Measurements from ENCODE around the gene CEMP1. TPM values are rescaled to one million over a fixed set of nuclear protein-coding genes. Genes with fewer than 3 reads are reported as not detected.

Gene CEMP1
- total and polyA plus RNA-seq, 2 donors (not counting 1 experiment from before 2014, with no cell fraction given): 0.66 to 2.3 TPM

DNA sequence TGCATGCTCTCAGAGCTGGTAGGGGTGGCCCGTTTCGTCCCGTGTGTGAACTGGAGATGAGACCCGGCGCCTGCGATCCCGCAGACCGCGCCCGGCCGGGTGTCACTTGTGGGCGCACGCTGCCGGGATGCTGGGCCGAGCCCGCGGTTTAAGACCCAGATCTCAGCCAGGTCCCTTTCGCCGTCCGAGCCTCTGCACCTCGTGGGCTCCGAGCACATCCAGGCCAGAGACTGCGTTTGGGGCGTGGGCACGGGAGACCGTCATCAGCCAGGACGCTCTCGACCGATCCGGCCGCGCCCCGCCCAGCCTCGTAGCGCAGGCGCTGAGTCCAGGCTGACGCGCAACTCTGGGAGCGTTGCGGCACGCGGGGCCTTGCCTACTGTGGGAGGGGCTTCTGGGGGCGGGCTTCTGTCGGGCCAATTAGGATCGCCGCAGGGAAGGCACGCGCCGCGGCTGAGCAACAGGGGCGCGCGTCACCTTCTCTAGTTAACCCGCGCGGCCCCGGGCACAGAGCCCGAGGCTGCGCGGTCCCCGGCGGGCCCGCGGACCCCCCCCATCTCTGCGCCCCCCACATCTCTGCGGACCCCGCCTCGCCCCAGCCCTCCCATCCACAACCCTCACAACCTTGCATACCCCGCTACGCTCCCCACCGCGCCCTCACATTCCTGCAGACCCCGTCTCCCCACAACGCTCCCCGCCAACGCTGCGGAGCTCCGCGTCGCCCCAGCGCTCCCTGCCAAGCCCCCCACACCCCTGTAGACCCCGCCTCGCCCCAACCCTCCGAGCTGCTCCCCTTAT is 687 bp upstream of the CEMP1 start:
- no peak for TF ChIP-seq EZH2 (IDR thresholded peaks at IDR 0.05; ENCODE audit: borderline replicate concordance, insufficient read depth, low read depth, low read length, poor library complexity, severe bottlenecking)
- H3K27me3 ChIP-seq (replicated peaks in 1 of 4; ENCODE audit: control extremely low read depth in 1 of 4, control insufficient read depth in 3 of 4, insufficient read depth in 4 of 4, low read length in 3 of 4): no peaks in the 10 kb centered on the region
- intact Hi-C loops (cut with micrococcal nuclease): loop anchor here (1.0 kb wide), 2 partner anchors 12 to 19 kb away; partner anchors contain the start of genes AMDHD2 and ATP6V0C
- no peaks in the 10 kb centered on the region for H3K9me3 Mint-ChIP-seq (ENCODE audit: insufficient read depth)
- H3K4me1 ChIP-seq (ENCODE audit: control insufficient read depth in 2 of 2, insufficient read depth in 2 of 2, low read length in 2 of 2): peaks cover 8 to 26% of the 10 kb centered on the region in 2 donors
- peak overlapping the region; percentile 94 for H3K4me3 Mint-ChIP-seq
- H3K79me2 ChIP-seq (ENCODE audit: control insufficient read depth, insufficient read depth, low read length): peaks cover 34% of the 10 kb centered on the region
- peak overlapping the region; percentile 81 for H3K9ac ChIP-seq (ENCODE audit: low read length)
- no peaks in the 10 kb centered on the region for H3K9me3 ChIP-seq (ENCODE audit: control extremely low read depth in 1 of 3, control insufficient read depth in 2 of 3, insufficient read depth in 1 of 3, low read length in 2 of 3)
- peak; percentile 93 for ATAC-seq (ENCODE audit: low read depth)
- no peaks in the 10 kb centered on the region for H3K27me3 Mint-ChIP-seq
- ChIA-PET CTCF (interaction anchor here (0.9 to 2.0 kb wide), 5 partner anchors 10 to 31 kb away, joined by 3 to 11 read pairs (median 6); partner anchors contain the start of gene AMDHD2), POLR2A (interaction anchor here (0.6 to 3.4 kb wide), 8 partner anchors 11 to 376 kb away, joined by 3 to 66 read pairs (median 6); partner anchors contain the start of genes AMDHD2, ATP6V0C and TRAF7)
- H3K36me3 ChIP-seq (replicated peaks in 1 of 2; ENCODE audit: control extremely low read depth in 1 of 2, control insufficient read depth in 1 of 2, extremely low read depth in 1 of 2, insufficient read depth in 2 of 2, low read length in 1 of 2): peaks cover 0 to 30% of the 10 kb centered on the region in 2 experiments
- H3K27ac Mint-ChIP-seq: peak overlapping the region; percentile 97
- H4K20me1 ChIP-seq (ENCODE audit: control insufficient read depth, insufficient read depth, low read length, poor library complexity, severe bottlenecking): peaks cover 14% of the 10 kb centered on the region
- peak overlapping the region; percentile 96 to 100 for H3K27ac ChIP-seq (ENCODE audit: low read length in 2 of 2)
- H3K4me3 ChIP-seq (ENCODE audit: control extremely low read depth in 1 of 5, extremely low read depth in 1 of 5, insufficient read depth in 1 of 5, low read depth in 2 of 5, low read length in 4 of 5): peak overlapping the region in 4 of 5 experiments; percentile 80 to 93 (median 88)
- H3K4me1 Mint-ChIP-seq: peaks cover 21% of the 10 kb centered on the region
- WGBS (ENCODE audit: insufficient coverage): under 1% methylated on average over 82 of the region's 84 CpGs
- H3K4me2 ChIP-seq (replicated peaks; ENCODE audit: low read depth, low read length, poor library complexity, severe bottlenecking): peak overlapping the region; percentile 98
- DNase-seq: peak; percentile 98
- peak overlapping the region; percentile 32 for H2AFZ ChIP-seq (ENCODE audit: insufficient read depth, low read depth, low read length, poor library complexity, severe bottlenecking)

DNA sequence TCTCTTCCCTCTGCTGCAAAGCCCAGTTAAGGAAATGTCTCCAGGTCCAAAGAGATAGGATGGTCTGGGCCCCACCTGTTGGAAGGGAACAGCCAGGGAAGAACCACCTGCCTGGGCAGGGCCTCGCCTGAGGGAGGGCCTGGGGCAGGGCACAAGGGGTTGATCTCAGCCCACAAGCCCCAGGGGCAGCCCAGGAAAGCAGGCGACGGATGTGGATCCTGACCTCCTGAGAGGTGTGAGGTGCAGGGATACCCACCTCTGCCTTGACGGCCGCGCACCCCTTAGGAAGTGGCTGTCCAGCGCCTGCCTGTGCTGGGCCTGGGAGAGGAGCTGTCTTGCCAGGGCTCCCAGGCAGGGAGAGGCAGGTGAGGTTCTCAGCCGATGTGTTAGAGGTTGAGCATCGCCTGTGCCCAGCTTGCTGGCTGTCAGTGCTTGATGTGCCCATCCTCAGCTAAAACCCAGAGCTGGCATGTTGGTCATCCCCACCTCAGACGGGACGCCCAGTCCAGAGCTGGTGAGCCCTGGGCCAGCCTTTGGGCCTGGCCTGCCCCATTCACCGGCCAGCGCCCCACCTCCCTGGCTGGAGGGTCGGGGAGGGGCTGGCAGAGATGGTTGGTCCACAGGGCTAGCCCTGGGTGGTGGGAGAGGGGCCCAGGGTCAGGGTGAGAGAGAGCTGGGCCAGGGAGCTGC is 434 bp downstream of the CEMP1 start:
- Mint-ChIP-seq H3K27me3 (no peaks in the 10 kb centered on the region), H3K4me3 (peak overlapping the region; percentile 94), H3K4me1 (peaks cover 19% of the 10 kb centered on the region), H3K9me3 (ENCODE audit: insufficient read depth) (no peaks in the 10 kb centered on the region), H3K27ac (peak overlapping the region; percentile 97)
- Histone ChIP-seq H3K4me3 (ENCODE audit: control extremely low read depth in 1 of 5, extremely low read depth in 1 of 5, insufficient read depth in 1 of 5, low read depth in 2 of 5, low read length in 4 of 5) (peak overlapping the region in 3 of 5 experiments; percentile 77 to 84 (median 80)), H3K36me3 (replicated peaks in 1 of 2; ENCODE audit: control extremely low read depth in 1 of 2, control insufficient read depth in 1 of 2, extremely low read depth in 1 of 2, insufficient read depth in 2 of 2, low read length in 1 of 2) (peaks cover 0 to 40% of the 10 kb centered on the region in 2 experiments), H3K27ac (ENCODE audit: low read length in 2 of 2) (peak overlapping the region; percentile 91 to 96), H3K9me3 (ENCODE audit: control extremely low read depth in 1 of 3, control insufficient read depth in 2 of 3, insufficient read depth in 1 of 3, low read length in 2 of 3) (no peaks in the 10 kb centered on the region), H3K79me2 (ENCODE audit: control insufficient read depth, insufficient read depth, low read length) (peaks cover 40% of the 10 kb centered on the region), H3K4me1 (ENCODE audit: control insufficient read depth in 2 of 2, insufficient read depth in 2 of 2, low read length in 2 of 2) (peaks cover 8 to 24% of the 10 kb centered on the region in 2 donors), H4K20me1 (ENCODE audit: control insufficient read depth, insufficient read depth, low read length, poor library complexity, severe bottlenecking) (peaks cover 16% of the 10 kb centered on the region), H3K4me2 (replicated peaks; ENCODE audit: low read depth, low read length, poor library complexity, severe bottlenecking) (peak overlapping the region; percentile 98), H2AFZ (ENCODE audit: insufficient read depth, low read depth, low read length, poor library complexity, severe bottlenecking) (no peak overlapping the region), H3K27me3 (replicated peaks in 1 of 4; ENCODE audit: control extremely low read depth in 1 of 4, control insufficient read depth in 3 of 4, insufficient read depth in 4 of 4, low read length in 3 of 4) (no peaks in the 10 kb centered on the region), H3K9ac (ENCODE audit: low read length) (peak overlapping the region; percentile 81)
- POLR2A ChIA-PET: interaction anchor here (2.6 to 3.4 kb wide), 2 partner anchors 10 to 16 kb away, joined by 25 to 66 read pairs; partner anchors contain the start of genes AMDHD2 and ATP6V0C
- intact Hi-C loops (cut with micrococcal nuclease): no loop called here
- ATAC-seq (ENCODE audit: low read depth): no peak
- CTCF ChIA-PET: interaction anchor here (1.0 to 2.0 kb wide), 2 partner anchors 10 to 30 kb away, joined by 3 to 11 read pairs; partner anchors contain the start of gene AMDHD2
- TF ChIP-seq, protein P1, sequence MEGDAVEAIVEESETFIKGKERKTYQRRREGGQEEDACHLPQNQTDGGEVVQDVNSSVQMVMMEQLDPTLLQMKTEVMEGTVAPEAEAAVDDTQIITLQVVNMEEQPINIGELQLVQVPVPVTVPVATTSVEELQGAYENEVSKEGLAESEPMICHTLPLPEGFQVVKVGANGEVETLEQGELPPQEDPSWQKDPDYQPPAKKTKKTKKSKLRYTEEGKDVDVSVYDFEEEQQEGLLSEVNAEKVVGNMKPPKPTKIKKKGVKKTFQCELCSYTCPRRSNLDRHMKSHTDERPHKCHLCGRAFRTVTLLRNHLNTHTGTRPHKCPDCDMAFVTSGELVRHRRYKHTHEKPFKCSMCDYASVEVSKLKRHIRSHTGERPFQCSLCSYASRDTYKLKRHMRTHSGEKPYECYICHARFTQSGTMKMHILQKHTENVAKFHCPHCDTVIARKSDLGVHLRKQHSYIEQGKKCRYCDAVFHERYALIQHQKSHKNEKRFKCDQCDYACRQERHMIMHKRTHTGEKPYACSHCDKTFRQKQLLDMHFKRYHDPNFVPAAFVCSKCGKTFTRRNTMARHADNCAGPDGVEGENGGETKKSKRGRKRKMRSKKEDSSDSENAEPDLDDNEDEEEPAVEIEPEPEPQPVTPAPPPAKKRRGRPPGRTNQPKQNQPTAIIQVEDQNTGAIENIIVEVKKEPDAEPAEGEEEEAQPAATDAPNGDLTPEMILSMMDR (IDR thresholded peaks at IDR 0.05): no peak
- TF ChIP-seq EZH2 (IDR thresholded peaks at IDR 0.05; ENCODE audit: borderline replicate concordance, insufficient read depth, low read depth, low read length, poor library complexity, severe bottlenecking): no peak
- DNase-seq: no peak
- WGBS (ENCODE audit: insufficient coverage): 97% methylated on average over 14 of the region's 14 CpGs
